GM23338 (cell line): ENCODE results near the gene RASGRP1. TPM values are rescaled to one million over a fixed set of nuclear protein-coding genes. Genes with fewer than 3 reads are reported as not detected.

Experiments used
- ATAC-seq: fragments of 200-7000 bp; cut with Tn5 transposase; 3 replicates; pipeline ENCODE4 v1.9.1; 2020
- DNase-seq: peaks from one replicate; pipeline ENCODE4 v3.0.0-alpha.2; 2015; ENCODE audit warnings: low spot score
- H2AFZ ChIP-seq: fragments of 200-600 bp; sonication (generic); 2 replicates; pipeline ENCODE4 v1.8.0; 2016; ENCODE audit warnings: antibody characterized with exemption, mild to moderate bottlenecking, moderate library complexity
- H3F3A ChIP-seq: fragments of 200-600 bp; sonication (generic); replicated peaks from 2 replicates; pipeline ENCODE4 v1.8.0; 2017; ENCODE audit warnings: antibody characterized with exemption, mixed run types, low read depth
- H3K27ac ChIP-seq: fragments of 200-600 bp; sonication (generic); 2 replicates; pipeline ENCODE4 v1.6.1; 2016; ENCODE audit warnings: low read depth
- H3K27me3 ChIP-seq: fragments of 200-600 bp; sonication (generic); 2 replicates; pipeline ENCODE4 v1.8.0; 2016; ENCODE audit warnings: mild to moderate bottlenecking, mixed run types, moderate library complexity; ENCODE audit not compliant: insufficient read depth
- H3K36me3 ChIP-seq: fragments of 200-600 bp; sonication (generic); 2 replicates; pipeline ENCODE4 v1.8.0; 2016; ENCODE audit warnings: mild to moderate bottlenecking; ENCODE audit not compliant: insufficient read depth
- H3K4me1 ChIP-seq: fragments of 200-600 bp; sonication (generic); 2 replicates; pipeline ENCODE4 v1.8.0; 2016; ENCODE audit warnings: mild to moderate bottlenecking, moderate library complexity; ENCODE audit not compliant: insufficient read depth
- H3K4me2 ChIP-seq: fragments of 200-600 bp; sonication (generic); 2 replicates; pipeline ENCODE4 v1.7.1; 2017; ENCODE audit warnings: mixed run types
- H3K4me3 ChIP-seq: fragments of 200-600 bp; sonication (generic); 2 replicates; pipeline ENCODE4 v1.6.1; 2016; ENCODE audit warnings: mixed run types
- H3K79me2 ChIP-seq: fragments of 200-600 bp; sonication (generic); replicated peaks from 2 replicates; pipeline ENCODE4 v1.8.0; 2017; ENCODE audit warnings: mild to moderate bottlenecking; ENCODE audit not compliant: insufficient read depth
- H3K9me2 ChIP-seq: fragments of 200-600 bp; sonication (generic); 2 replicates; pipeline ENCODE4 v1.8.0; 2017; ENCODE audit not compliant: insufficient read depth
- H4K20me1 ChIP-seq: fragments of 200-600 bp; sonication (generic); replicated peaks from 2 replicates; pipeline ENCODE4 v1.8.0; 2017; ENCODE audit warnings: mild to moderate bottlenecking; ENCODE audit not compliant: insufficient read depth
- H3K27ac Mint-ChIP-seq: 2 replicates; pipeline ENCODE4 v1.8.0; 2020; ENCODE audit warnings: inconsistent platforms, mild to moderate bottlenecking, moderate library complexity, mixed read lengths
- H3K27me3 Mint-ChIP-seq: 3 replicates; pipeline ENCODE4 v1.8.0; 2022; ENCODE audit warnings: low read depth, mild to moderate bottlenecking, moderate library complexity, mixed read lengths, inconsistent platforms; ENCODE audit not compliant: insufficient read depth, poor library complexity
- H3K36me3 Mint-ChIP-seq: 3 replicates; pipeline ENCODE4 v1.8.0; 2021; ENCODE audit warnings: low read depth, mild to moderate bottlenecking, inconsistent platforms, moderate library complexity, mixed read lengths
- H3K4me1 Mint-ChIP-seq: 3 replicates; pipeline ENCODE4 v1.8.0; 2020; ENCODE audit warnings: mild to moderate bottlenecking, inconsistent platforms, mixed read lengths
- H3K4me3 Mint-ChIP-seq: 3 replicates; pipeline ENCODE4 v1.8.0; 2021; ENCODE audit warnings: moderate library complexity, mild to moderate bottlenecking, inconsistent platforms, mixed read lengths
- H3K9me3 Mint-ChIP-seq: 3 replicates; pipeline ENCODE4 v1.8.0; 2020; ENCODE audit warnings: moderate library complexity, mild to moderate bottlenecking, inconsistent platforms, mixed read lengths
- ETS1 ChIP-seq: IDR thresholded peaks from 2 replicates; pipeline ENCODE4 v1.6.1; 2016; ENCODE audit warnings: antibody characterized with exemption
- EZH2 ChIP-seq: fragments of 200-600 bp; sonication (generic); IDR thresholded peaks from one replicate; pipeline ENCODE4 v1.8.0; 2017; ENCODE audit warnings: antibody characterized with exemption, mild to moderate bottlenecking, low read depth; ENCODE audit not compliant: unreplicated experiment
- EZH2phosphoT487 ChIP-seq: fragments of 200-600 bp; sonication (generic); IDR thresholded peaks from one replicate; pipeline ENCODE4 v1.8.1; 2018; ENCODE audit warnings: antibody characterized with exemption; ENCODE audit not compliant: unreplicated experiment
- NANOG ChIP-seq: IDR thresholded peaks from 2 replicates; pipeline ENCODE4 v1.6.1; 2016; ENCODE audit warnings: antibody characterized with exemption, borderline replicate concordance
- ZNF331 ChIP-seq: fragments of 250-450 bp; sonication (Bioruptor Pico); IDR thresholded peaks from 2 replicates; pipeline ENCODE4 v1.5.0; 2020; ENCODE audit warnings: low read depth, mild to moderate bottlenecking, moderate library complexity
- polyA plus RNA-seq: library from polyadenylated mRNA; unstranded; fragments of >200 nt; fragmentation: Nextera tagmentation; extraction: Ambion mirVana; gene quantifications from 2 replicates; pipeline ENCODE4 v1.2.1, GENCODE V29; 2016
- total RNA-seq: library from RNA; depleted of rRNA; stranded (reverse); fragments of >200 nt; shearing (Covaris generic); gene quantifications from 2 replicates; pipeline ENCODE4 v1.2.3, GENCODE V29; 2014
- TF ChIP-seq, protein P1 (sequence below): IDR thresholded peaks from one replicate; pipeline ENCODE4 v1.6.1; 2018; ENCODE audit warnings: antibody characterized with exemption; ENCODE audit not compliant: unreplicated experiment
- TF ChIP-seq, protein P2 (sequence below), 2 experiments: fragments of 200-600 bp in 1 of 2; sonication (generic) in 1 of 2; conservative IDR thresholded peaks; 2 replicates each; pipeline versions ENCODE4 v1.5.1 to v1.6.1; 2016 to 2017; ENCODE audit warnings: antibody characterized with exemption in 2 of 2, low read depth in 2 of 2, mild to moderate bottlenecking in 2 of 2, moderate library complexity in 1 of 2
- TF ChIP-seq, protein P3 (sequence below): fragments of 250-450 bp; sonication (Bioruptor Pico); IDR thresholded peaks from 2 replicates; pipeline ENCODE4 v1.5.0; 2020; ENCODE audit warnings: mild to moderate bottlenecking, moderate library complexity

The RASGRP1 gene
- total and polyA plus RNA-seq, 2 experiments from 2014 or later, result 1.1 to 1.2 TPM

GRCh38 chr15:38559636-38560307 lies 4.8 kb downstream of the RASGRP1 start (continued):
- TF ChIP-seq, protein P1, sequence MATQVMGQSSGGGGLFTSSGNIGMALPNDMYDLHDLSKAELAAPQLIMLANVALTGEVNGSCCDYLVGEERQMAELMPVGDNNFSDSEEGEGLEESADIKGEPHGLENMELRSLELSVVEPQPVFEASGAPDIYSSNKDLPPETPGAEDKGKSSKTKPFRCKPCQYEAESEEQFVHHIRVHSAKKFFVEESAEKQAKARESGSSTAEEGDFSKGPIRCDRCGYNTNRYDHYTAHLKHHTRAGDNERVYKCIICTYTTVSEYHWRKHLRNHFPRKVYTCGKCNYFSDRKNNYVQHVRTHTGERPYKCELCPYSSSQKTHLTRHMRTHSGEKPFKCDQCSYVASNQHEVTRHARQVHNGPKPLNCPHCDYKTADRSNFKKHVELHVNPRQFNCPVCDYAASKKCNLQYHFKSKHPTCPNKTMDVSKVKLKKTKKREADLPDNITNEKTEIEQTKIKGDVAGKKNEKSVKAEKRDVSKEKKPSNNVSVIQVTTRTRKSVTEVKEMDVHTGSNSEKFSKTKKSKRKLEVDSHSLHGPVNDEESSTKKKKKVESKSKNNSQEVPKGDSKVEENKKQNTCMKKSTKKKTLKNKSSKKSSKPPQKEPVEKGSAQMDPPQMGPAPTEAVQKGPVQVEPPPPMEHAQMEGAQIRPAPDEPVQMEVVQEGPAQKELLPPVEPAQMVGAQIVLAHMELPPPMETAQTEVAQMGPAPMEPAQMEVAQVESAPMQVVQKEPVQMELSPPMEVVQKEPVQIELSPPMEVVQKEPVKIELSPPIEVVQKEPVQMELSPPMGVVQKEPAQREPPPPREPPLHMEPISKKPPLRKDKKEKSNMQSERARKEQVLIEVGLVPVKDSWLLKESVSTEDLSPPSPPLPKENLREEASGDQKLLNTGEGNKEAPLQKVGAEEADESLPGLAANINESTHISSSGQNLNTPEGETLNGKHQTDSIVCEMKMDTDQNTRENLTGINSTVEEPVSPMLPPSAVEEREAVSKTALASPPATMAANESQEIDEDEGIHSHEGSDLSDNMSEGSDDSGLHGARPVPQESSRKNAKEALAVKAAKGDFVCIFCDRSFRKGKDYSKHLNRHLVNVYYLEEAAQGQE, result no peak
- no peak for TF ChIP-seq EZH2phosphoT487
- TF ChIP-seq, protein P2, sequence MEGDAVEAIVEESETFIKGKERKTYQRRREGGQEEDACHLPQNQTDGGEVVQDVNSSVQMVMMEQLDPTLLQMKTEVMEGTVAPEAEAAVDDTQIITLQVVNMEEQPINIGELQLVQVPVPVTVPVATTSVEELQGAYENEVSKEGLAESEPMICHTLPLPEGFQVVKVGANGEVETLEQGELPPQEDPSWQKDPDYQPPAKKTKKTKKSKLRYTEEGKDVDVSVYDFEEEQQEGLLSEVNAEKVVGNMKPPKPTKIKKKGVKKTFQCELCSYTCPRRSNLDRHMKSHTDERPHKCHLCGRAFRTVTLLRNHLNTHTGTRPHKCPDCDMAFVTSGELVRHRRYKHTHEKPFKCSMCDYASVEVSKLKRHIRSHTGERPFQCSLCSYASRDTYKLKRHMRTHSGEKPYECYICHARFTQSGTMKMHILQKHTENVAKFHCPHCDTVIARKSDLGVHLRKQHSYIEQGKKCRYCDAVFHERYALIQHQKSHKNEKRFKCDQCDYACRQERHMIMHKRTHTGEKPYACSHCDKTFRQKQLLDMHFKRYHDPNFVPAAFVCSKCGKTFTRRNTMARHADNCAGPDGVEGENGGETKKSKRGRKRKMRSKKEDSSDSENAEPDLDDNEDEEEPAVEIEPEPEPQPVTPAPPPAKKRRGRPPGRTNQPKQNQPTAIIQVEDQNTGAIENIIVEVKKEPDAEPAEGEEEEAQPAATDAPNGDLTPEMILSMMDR (conservative IDR thresholded peaks at IDR 0.05; ENCODE audit: low read depth in 2 of 2), result no peak

GRCh38 chr15:38559131-38559530 lies 5.5 kb downstream of the RASGRP1 start:
- no peaks in the 10 kb centered on the region for H3F3A ChIP-seq
- no peak overlapping the region for H3K27ac ChIP-seq
- H3K79me2 ChIP-seq, result no peaks in the 10 kb centered on the region
- H3K36me3 ChIP-seq, result no peaks in the 10 kb centered on the region
- no peak overlapping the region for H2AFZ ChIP-seq
- no peak for ATAC-seq
- no peaks in the 10 kb centered on the region for H3K9me2 ChIP-seq
- H3K4me1 ChIP-seq, result no peaks in the 10 kb centered on the region
- Mint-ChIP-seq H3K4me3 (no peak overlapping the region), H3K27ac (no peak overlapping the region), H3K27me3 (peaks cover 7% of the 10 kb centered on the region), H3K36me3 (no peaks in the 10 kb centered on the region), H3K9me3 (no peaks in the 10 kb centered on the region), H3K4me1 (peaks cover 3% of the 10 kb centered on the region; the same call in 2 of the 3 replicates)
- DNase-seq, result no peak
- H3K27me3 ChIP-seq, result peaks cover 16% of the 10 kb centered on the region
- H4K20me1 ChIP-seq, result no peaks in the 10 kb centered on the region
- H3K4me2 ChIP-seq, result no peak overlapping the region
- no peak overlapping the region for H3K4me3 ChIP-seq
- TF ChIP-seq, protein P2 (conservative IDR thresholded peaks at IDR 0.05; ENCODE audit: low read depth in 2 of 2), result no peak
- TF ChIP-seq, protein P3, sequence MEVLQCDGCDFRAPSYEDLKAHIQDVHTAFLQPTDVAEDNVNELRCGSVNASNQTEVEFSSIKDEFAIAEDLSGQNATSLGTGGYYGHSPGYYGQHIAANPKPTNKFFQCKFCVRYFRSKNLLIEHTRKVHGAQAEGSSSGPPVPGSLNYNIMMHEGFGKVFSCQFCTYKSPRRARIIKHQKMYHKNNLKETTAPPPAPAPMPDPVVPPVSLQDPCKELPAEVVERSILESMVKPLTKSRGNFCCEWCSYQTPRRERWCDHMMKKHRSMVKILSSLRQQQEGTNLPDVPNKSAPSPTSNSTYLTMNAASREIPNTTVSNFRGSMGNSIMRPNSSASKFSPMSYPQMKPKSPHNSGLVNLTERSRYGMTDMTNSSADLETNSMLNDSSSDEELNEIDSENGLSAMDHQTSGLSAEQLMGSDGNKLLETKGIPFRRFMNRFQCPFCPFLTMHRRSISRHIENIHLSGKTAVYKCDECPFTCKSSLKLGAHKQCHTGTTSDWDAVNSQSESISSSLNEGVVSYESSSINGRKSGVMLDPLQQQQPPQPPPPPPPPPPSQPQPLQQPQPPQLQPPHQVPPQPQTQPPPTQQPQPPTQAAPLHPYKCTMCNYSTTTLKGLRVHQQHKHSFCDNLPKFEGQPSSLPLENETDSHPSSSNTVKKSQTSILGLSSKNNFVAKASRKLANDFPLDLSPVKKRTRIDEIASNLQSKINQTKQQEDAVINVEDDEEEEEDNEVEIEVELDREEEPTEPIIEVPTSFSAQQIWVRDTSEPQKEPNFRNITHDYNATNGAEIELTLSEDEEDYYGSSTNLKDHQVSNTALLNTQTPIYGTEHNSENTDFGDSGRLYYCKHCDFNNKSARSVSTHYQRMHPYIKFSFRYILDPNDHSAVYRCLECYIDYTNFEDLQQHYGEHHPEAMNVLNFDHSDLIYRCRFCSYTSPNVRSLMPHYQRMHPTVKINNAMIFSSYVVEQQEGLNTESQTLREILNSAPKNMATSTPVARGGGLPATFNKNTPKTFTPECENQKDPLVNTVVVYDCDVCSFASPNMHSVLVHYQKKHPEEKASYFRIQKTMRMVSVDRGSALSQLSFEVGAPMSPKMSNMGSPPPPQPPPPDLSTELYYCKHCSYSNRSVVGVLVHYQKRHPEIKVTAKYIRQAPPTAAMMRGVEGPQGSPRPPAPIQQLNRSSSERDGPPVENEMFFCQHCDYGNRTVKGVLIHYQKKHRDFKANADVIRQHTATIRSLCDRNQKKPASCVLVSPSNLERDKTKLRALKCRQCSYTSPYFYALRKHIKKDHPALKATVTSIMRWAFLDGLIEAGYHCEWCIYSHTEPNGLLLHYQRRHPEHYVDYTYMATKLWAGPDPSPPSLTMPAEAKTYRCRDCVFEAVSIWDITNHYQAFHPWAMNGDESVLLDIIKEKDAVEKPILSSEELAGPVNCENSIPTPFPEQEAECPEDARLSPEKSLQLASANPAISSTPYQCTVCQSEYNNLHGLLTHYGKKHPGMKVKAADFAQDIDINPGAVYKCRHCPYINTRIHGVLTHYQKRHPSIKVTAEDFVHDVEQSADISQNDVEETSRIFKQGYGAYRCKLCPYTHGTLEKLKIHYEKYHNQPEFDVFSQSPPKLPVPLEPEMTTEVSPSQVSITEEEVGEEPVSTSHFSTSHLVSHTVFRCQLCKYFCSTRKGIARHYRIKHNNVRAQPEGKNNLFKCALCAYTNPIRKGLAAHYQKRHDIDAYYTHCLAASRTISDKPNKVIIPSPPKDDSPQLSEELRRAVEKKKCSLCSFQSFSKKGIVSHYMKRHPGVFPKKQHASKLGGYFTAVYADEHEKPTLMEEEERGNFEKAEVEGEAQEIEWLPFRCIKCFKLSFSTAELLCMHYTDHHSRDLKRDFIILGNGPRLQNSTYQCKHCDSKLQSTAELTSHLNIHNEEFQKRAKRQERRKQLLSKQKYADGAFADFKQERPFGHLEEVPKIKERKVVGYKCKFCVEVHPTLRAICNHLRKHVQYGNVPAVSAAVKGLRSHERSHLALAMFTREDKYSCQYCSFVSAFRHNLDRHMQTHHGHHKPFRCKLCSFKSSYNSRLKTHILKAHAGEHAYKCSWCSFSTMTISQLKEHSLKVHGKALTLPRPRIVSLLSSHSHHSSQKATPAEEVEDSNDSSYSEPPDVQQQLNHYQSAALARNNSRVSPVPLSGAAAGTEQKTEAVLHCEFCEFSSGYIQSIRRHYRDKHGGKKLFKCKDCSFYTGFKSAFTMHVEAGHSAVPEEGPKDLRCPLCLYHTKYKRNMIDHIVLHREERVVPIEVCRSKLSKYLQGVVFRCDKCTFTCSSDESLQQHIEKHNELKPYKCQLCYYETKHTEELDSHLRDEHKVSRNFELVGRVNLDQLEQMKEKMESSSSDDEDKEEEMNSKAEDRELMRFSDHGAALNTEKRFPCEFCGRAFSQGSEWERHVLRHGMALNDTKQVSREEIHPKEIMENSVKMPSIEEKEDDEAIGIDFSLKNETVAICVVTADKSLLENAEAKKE (CRISPR knock-in tag), result no peak
- no peak for TF ChIP-seq ETS1
- TF ChIP-seq ZNF331 (CRISPR knock-in tag), result no peak
- no peak for TF ChIP-seq EZH2phosphoT487
- TF ChIP-seq NANOG, result no peak
- no peak for TF ChIP-seq EZH2
